Loucy (cell line): Measurements from ENCODE around the gene PITX1.

Experiments
- H2AFZ ChIP-seq: fragments of 200-600 bp; sonication (generic); 2 replicates; pipeline ENCODE4 v1.6.0; 2016; ENCODE audit warnings: antibody characterized with exemption, mild to moderate bottlenecking, low read length, moderate library complexity
- H3F3A ChIP-seq: fragments of 200-600 bp; 2 replicates; pipeline ENCODE4 v1.6.0; 2016; ENCODE audit warnings: antibody characterized with exemption, low read depth, mild to moderate bottlenecking
- H3K27me3 ChIP-seq: fragments of 200-600 bp; sonication (generic); 2 replicates; pipeline ENCODE4 v1.6.1; 2014; ENCODE audit warnings: low read length, mild to moderate bottlenecking; ENCODE audit not compliant: insufficient read depth, poor library complexity, severe bottlenecking
- H3K36me3 ChIP-seq: fragments of 200-600 bp; sonication (generic); 2 replicates; pipeline ENCODE4 v1.6.1; 2016; ENCODE audit warnings: low read length; ENCODE audit not compliant: insufficient read depth
- H3K4me1 ChIP-seq: fragments of 200-600 bp; sonication (generic); 2 replicates; pipeline ENCODE4 v1.5.1; 2014; ENCODE audit warnings: low read length, mild to moderate bottlenecking; ENCODE audit not compliant: insufficient read depth, poor library complexity, severe bottlenecking
- H3K4me2 ChIP-seq: fragments of 200-600 bp; sonication (generic); 2 replicates; pipeline ENCODE4 v1.6.0; 2014; ENCODE audit warnings: antibody characterized with exemption, low read length, low read depth, mild to moderate bottlenecking; ENCODE audit not compliant: poor library complexity, severe bottlenecking
- H3K4me3 ChIP-seq: fragments of 200-600 bp; sonication (generic); 2 replicates; pipeline ENCODE4 v1.5.1; 2014; ENCODE audit warnings: low read length, mild to moderate bottlenecking, mixed read lengths; ENCODE audit not compliant: poor library complexity, severe bottlenecking
- H3K79me2 ChIP-seq: fragments of 200-600 bp; sonication (generic); 2 replicates; pipeline ENCODE4 v1.6.1; 2014; ENCODE audit warnings: low read length; ENCODE audit not compliant: insufficient read depth
- H3K9ac ChIP-seq: fragments of 200-600 bp; sonication (generic); 2 replicates; pipeline ENCODE4 v1.6.0; 2014; ENCODE audit warnings: mild to moderate bottlenecking, low read depth, low read length, moderate library complexity; ENCODE audit not compliant: poor library complexity, severe bottlenecking
- H3K9me2 ChIP-seq: fragments of 200-600 bp; sonication (generic); replicated peaks from 2 replicates; pipeline ENCODE4 v1.6.1; 2016; ENCODE audit warnings: low read depth, low read length, mixed read lengths
- H3K9me3 ChIP-seq: fragments of 200-600 bp; sonication (generic); 2 replicates; pipeline ENCODE4 v1.6.1; 2014; ENCODE audit warnings: mild to moderate bottlenecking, antibody characterized with exemption, low read length, low read depth; ENCODE audit not compliant: insufficient read depth
- H4K20me1 ChIP-seq: fragments of 200-600 bp; sonication (generic); 2 replicates; pipeline ENCODE4 v1.6.0; 2014; ENCODE audit warnings: antibody characterized with exemption, low read length, mild to moderate bottlenecking; ENCODE audit not compliant: insufficient read depth, poor library complexity, severe bottlenecking
- EZH2phosphoT487 ChIP-seq: fragments of 200-600 bp; IDR thresholded peaks from 2 replicates; pipeline ENCODE4 v1.6.1; 2018; ENCODE audit warnings: antibody characterized with exemption, mild to moderate bottlenecking, moderate library complexity, borderline replicate concordance
- TF ChIP-seq, protein P1 (sequence below): fragments of 200-600 bp; sonication (generic); conservative IDR thresholded peaks from 2 replicates; pipeline ENCODE4 v1.5.1; 2014; ENCODE audit warnings: mild to moderate bottlenecking, antibody characterized with exemption, low read length

The PITX1 gene

DNA sequence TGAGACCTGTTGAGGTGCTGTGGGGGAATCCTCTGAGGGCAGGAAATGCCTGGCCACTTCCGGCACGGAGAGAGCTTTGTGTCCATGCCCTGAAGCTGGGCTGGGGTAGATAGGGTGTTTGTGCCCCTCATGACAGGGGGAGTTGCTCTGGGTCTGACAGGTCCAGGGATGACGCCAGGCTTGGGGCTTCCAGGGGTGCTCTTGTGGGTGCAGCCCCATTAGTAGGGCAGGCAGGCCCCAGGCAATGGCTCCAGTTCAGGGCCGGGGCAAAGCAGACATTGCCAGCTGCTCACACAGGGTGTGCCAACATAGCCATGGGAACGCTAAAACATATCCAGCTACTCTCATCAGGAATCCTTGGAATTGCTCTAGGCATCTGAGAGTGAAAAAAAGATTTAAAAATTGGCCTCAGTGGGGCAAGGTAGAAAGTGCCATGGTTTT lies 21.1 kb downstream of the PITX1 start:
- H3K9me3 ChIP-seq = no peaks in the 10 kb centered on the region
- no peak overlapping the region for H2AFZ ChIP-seq
- no peak overlapping the region for H3K4me3 ChIP-seq
- no peaks in the 10 kb centered on the region for H3K9me2 ChIP-seq
- no peaks in the 10 kb centered on the region for H3F3A ChIP-seq
- no peaks in the 10 kb centered on the region for H3K27me3 ChIP-seq
- peaks cover 9% of the 10 kb centered on the region for H3K4me1 ChIP-seq
- H4K20me1 ChIP-seq = no peaks in the 10 kb centered on the region
- H3K79me2 ChIP-seq = no peaks in the 10 kb centered on the region
- no peaks in the 10 kb centered on the region for H3K36me3 ChIP-seq
- H3K4me2 ChIP-seq = no peak overlapping the region
- TF ChIP-seq, protein P1, sequence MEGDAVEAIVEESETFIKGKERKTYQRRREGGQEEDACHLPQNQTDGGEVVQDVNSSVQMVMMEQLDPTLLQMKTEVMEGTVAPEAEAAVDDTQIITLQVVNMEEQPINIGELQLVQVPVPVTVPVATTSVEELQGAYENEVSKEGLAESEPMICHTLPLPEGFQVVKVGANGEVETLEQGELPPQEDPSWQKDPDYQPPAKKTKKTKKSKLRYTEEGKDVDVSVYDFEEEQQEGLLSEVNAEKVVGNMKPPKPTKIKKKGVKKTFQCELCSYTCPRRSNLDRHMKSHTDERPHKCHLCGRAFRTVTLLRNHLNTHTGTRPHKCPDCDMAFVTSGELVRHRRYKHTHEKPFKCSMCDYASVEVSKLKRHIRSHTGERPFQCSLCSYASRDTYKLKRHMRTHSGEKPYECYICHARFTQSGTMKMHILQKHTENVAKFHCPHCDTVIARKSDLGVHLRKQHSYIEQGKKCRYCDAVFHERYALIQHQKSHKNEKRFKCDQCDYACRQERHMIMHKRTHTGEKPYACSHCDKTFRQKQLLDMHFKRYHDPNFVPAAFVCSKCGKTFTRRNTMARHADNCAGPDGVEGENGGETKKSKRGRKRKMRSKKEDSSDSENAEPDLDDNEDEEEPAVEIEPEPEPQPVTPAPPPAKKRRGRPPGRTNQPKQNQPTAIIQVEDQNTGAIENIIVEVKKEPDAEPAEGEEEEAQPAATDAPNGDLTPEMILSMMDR = no peak
- TF ChIP-seq EZH2phosphoT487 = no peak
- no peak overlapping the region for H3K9ac ChIP-seq

DNA sequence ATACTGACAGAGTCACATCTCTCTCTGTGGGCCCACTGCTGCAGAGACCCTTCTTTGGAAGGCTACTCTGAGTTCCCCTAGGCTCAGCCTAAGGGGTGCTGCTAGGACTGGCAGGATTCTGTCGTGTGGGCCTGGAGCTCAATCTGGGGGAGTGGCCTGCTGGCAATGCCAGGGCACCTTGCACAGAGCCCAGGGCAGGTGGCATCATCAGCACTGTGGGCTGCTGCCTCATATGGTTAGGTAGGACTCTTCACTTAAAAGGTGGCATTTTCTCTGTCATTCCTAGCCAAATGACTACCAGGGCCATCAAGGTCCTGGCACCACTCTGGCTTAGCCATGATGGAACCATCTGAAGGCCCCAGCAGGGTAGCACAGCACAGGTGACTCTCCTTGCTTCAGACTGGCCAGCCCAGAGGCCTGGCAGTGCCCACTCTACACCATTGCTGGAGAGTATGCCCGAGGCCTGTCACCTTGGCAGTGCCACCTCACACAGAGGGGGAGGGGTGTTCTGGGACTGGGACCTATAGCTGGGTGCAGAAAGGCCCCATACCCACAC lies 21.9 kb downstream of the PITX1 start:
- Histone ChIP-seq H3K9me2 (no peaks in the 10 kb centered on the region), H3K9ac (no peak overlapping the region), H3K9me3 (no peaks in the 10 kb centered on the region), H3K27me3 (no peaks in the 10 kb centered on the region), H3K36me3 (no peaks in the 10 kb centered on the region), H3K79me2 (no peaks in the 10 kb centered on the region), H4K20me1 (no peaks in the 10 kb centered on the region), H3K4me3 (no peak overlapping the region), H3F3A (no peaks in the 10 kb centered on the region), H3K4me2 (no peak overlapping the region), H3K4me1 (peaks cover 9% of the 10 kb centered on the region), H2AFZ (no peak overlapping the region)
- TF ChIP-seq EZH2phosphoT487 = no peak
- TF ChIP-seq, protein P1 = no peak

DNA sequence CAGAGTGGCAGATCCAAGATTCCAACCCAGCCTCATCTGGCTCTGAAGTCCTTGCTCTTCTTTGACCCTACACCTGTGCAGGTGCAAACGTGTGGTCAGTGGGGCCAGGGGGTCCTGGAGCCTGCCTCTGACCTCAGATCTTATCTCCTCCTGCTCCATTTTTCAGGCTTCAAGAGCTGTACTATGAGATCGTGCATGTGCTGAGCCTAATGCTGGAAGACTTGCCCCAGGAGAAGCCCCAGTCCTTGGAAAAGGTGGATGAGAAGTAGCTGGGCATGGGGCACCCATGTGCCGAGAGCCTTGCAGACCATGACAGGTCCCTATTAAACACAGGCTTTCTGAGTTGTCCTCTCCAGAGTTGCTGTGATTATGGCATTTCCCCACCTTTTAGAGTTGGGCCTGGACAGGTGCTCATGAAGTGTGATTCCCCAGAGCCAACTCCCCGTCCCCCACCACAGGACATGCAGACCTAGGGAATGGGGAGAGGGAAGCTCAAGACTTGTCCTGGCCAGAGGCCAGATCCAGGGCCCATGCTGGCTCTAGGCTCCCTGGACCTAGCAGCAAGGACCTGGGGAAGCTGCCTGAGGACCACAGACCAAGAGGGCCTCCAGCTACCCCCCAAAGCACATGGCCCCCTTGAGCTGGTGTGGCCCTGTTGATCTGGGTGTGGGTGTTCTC lies 22.5 kb downstream of the PITX1 start:
- no peaks in the 10 kb centered on the region for H4K20me1 ChIP-seq
- no peaks in the 10 kb centered on the region for H3K9me3 ChIP-seq
- no peaks in the 10 kb centered on the region for H3K36me3 ChIP-seq
- H2AFZ ChIP-seq = no peak overlapping the region
- no peaks in the 10 kb centered on the region for H3K27me3 ChIP-seq
- no peaks in the 10 kb centered on the region for H3K79me2 ChIP-seq
- no peak overlapping the region for H3K4me3 ChIP-seq
- no peak overlapping the region for H3K9ac ChIP-seq
- H3K4me1 ChIP-seq = peaks cover 9% of the 10 kb centered on the region
- H3F3A ChIP-seq = no peaks in the 10 kb centered on the region
- H3K4me2 ChIP-seq = no peak overlapping the region
- no peak for TF ChIP-seq EZH2phosphoT487
- TF ChIP-seq, protein P1 = no peak
- no peaks in the 10 kb centered on the region for H3K9me2 ChIP-seq
